ENCODE measurements around the gene FAM237A.

The FAM237A gene

DNA sequence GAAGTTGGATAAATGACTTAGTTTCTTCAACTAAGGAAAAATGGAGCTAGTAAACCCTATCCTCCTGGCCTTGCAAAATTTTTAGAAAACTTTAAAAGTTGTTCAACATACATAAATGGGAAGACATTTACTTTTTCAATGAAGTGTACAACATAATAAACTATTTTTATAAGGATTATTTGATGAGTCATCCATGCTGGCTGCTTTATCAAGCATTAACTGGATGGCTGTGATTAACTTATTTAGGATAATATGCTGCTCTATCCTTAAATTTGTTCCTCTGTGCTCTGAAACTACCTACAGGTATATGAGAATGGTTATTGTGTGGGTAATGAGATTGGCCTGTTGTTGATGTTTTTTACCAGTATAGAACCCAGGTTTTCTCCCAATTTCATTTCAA is 54.6 kb downstream of the FAM237A start:
- CTCF ChIA-PET, result interaction anchor here (1.0 to 1.7 kb wide), 3 partner anchors 9 to 777 kb away, joined by 3 to 4 read pairs (median 4); no protein-coding TSS in a partner anchor
- TF ChIP-seq, protein P1, sequence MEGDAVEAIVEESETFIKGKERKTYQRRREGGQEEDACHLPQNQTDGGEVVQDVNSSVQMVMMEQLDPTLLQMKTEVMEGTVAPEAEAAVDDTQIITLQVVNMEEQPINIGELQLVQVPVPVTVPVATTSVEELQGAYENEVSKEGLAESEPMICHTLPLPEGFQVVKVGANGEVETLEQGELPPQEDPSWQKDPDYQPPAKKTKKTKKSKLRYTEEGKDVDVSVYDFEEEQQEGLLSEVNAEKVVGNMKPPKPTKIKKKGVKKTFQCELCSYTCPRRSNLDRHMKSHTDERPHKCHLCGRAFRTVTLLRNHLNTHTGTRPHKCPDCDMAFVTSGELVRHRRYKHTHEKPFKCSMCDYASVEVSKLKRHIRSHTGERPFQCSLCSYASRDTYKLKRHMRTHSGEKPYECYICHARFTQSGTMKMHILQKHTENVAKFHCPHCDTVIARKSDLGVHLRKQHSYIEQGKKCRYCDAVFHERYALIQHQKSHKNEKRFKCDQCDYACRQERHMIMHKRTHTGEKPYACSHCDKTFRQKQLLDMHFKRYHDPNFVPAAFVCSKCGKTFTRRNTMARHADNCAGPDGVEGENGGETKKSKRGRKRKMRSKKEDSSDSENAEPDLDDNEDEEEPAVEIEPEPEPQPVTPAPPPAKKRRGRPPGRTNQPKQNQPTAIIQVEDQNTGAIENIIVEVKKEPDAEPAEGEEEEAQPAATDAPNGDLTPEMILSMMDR (IDR thresholded peaks at IDR 0.05; ENCODE audit: control extremely low read depth, extremely low read depth, low read depth, missing control alignments), result no peak
- DNase-seq (ENCODE audit: extremely low spot score), result no peak
- POLR2A ChIA-PET, result no interaction called here

DNA sequence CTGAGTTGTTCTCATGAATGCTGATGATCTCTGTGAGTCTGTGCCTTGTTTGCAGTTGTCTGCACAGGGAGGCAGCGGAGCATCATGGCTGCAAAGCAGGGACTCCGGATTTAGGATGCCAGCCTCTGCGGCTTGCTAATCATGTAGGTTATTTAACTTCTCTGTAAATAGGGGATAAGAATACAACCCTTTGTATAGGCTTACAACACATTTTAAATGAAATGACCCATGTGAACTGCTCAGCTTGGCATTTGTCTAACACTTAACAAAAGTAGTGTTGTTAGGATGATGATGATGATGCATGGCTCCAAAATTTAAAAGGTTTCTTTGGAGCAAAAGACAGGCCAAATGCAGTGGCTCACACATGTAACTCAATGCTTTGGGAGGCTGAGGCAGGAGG is 56.5 kb downstream of the FAM237A start:
- no peak for DNase-seq (ENCODE audit: extremely low spot score)
- ChIA-PET POLR2A (no interaction called here), CTCF (interaction anchor here (0.7 to 1.5 kb wide), 2 partner anchors 12 to 84 kb away, joined by 3 to 4 read pairs; no protein-coding TSS in a partner anchor)
- TF ChIP-seq, protein P1 (IDR thresholded peaks at IDR 0.05; ENCODE audit: control extremely low read depth, extremely low read depth, low read depth, missing control alignments), result no peak

Data from GM10248 (cell line).